Measurements from ENCODE around the gene CDS1. TPM values are rescaled to one million over a fixed set of nuclear protein-coding genes. Genes with fewer than 3 reads are reported as not detected.
"Not testable (repeated sequence)": the region's sequence is repeated elsewhere in the genome, so short reads cannot be mapped to it uniquely, and the experiment has no call there.

Gene CDS1
- total RNA-seq, 1 experiment from 2014 or later: 16.1 TPM

- ChIA-PET CTCF (no interaction called here), POLR2A (no interaction called here)
- no peak overlapping the region for H3K27ac ChIP-seq (ENCODE audit: low read length)
- no peaks in the 10 kb centered on the region for H3K27me3 ChIP-seq (ENCODE audit: control insufficient read depth, insufficient read depth, low read length)
- no TSS peak for BruUV-seq (replicated peaks)
- no peak overlapping the region for H3K4me3 ChIP-seq (ENCODE audit: low read depth in 2 of 2, low read length in 2 of 2)
- DNase-seq (ENCODE audit: low read depth, low spot score) (no peak), ATAC-seq (no peak)
- no peaks in the 10 kb centered on the region for H3K36me3 ChIP-seq (ENCODE audit: control insufficient read depth, insufficient read depth, low read length)
- H3K9me3 ChIP-seq (ENCODE audit: control insufficient read depth, insufficient read depth, low read depth, low read length): no peaks in the 10 kb centered on the region
- TF ChIP-seq, protein P1, sequence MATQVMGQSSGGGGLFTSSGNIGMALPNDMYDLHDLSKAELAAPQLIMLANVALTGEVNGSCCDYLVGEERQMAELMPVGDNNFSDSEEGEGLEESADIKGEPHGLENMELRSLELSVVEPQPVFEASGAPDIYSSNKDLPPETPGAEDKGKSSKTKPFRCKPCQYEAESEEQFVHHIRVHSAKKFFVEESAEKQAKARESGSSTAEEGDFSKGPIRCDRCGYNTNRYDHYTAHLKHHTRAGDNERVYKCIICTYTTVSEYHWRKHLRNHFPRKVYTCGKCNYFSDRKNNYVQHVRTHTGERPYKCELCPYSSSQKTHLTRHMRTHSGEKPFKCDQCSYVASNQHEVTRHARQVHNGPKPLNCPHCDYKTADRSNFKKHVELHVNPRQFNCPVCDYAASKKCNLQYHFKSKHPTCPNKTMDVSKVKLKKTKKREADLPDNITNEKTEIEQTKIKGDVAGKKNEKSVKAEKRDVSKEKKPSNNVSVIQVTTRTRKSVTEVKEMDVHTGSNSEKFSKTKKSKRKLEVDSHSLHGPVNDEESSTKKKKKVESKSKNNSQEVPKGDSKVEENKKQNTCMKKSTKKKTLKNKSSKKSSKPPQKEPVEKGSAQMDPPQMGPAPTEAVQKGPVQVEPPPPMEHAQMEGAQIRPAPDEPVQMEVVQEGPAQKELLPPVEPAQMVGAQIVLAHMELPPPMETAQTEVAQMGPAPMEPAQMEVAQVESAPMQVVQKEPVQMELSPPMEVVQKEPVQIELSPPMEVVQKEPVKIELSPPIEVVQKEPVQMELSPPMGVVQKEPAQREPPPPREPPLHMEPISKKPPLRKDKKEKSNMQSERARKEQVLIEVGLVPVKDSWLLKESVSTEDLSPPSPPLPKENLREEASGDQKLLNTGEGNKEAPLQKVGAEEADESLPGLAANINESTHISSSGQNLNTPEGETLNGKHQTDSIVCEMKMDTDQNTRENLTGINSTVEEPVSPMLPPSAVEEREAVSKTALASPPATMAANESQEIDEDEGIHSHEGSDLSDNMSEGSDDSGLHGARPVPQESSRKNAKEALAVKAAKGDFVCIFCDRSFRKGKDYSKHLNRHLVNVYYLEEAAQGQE (IDR thresholded peaks at IDR 0.05; ENCODE audit: insufficient read depth in 1 of 2, low read depth in 2 of 2, low read length in 1 of 2): no peak
- in situ Hi-C loops (cut with HindIII; ENCODE audit: low pct_unique_long_range_greater_than_20kb, low sequenced_read_pairs): no loop called here
- intact Hi-C loops (cut with micrococcal nuclease; ENCODE audit: unreplicated experiment): no loop called here
- H3K4me1 ChIP-seq (ENCODE audit: control insufficient read depth, insufficient read depth, low read length): no peaks in the 10 kb centered on the region
Observed at GRCh38 chr4:84660606-84661005, 77.7 kb downstream of the CDS1 start.

DNA sequence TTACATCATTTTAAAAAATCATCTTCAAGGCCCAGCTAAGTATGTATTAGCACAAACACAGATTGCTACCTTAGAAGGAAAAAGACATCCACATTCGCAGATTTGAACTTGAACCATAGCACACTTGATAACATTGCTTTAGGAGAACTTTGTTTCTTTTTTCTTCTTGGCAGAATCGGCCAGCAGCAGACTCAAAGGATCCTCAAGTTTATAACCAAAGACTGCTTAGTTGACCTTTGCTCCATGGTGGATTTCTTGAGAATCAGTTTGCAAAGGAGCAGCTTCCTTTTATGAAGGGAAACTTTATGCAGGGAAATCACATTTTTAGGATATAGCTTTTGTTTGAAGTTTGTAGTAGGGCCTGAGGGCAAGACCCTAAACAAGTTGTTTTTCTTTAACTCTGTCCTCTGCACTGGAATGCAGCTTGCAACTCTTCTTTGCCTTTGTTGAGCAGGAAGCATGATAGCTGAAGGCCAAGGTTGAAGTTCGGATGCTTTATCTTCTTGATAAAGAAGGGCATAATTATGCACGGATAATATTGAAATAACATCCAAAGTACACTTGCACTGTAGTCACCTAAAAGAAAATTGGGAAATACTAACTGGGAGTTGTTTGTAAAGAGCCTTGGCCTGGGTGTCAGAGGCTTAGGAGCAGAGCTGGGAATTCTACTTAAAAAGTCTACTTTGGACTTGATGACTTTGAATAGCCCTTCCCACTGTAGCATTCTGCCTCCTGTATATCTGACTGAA lies 78.4 kb downstream of the CDS1 start:
- no peak for DNase-seq (ENCODE audit: low read depth, low spot score)
- H3K36me3 ChIP-seq (ENCODE audit: control insufficient read depth, insufficient read depth, low read length): no peaks in the 10 kb centered on the region
- in situ Hi-C loops (cut with HindIII; ENCODE audit: low pct_unique_long_range_greater_than_20kb, low sequenced_read_pairs): no loop called here
- ChIA-PET CTCF (no interaction called here), POLR2A (no interaction called here)
- H3K9me3 ChIP-seq (ENCODE audit: control insufficient read depth, insufficient read depth, low read depth, low read length): no peaks in the 10 kb centered on the region
- no peak overlapping the region for H3K27ac ChIP-seq (ENCODE audit: low read length)
- no peak for ATAC-seq
- BruUV-seq (replicated peaks): no TSS peak
- H3K4me1 ChIP-seq (ENCODE audit: control insufficient read depth, insufficient read depth, low read length): no peaks in the 10 kb centered on the region
- intact Hi-C loops (cut with micrococcal nuclease; ENCODE audit: unreplicated experiment): no loop called here
- TF ChIP-seq TCF7L2 (IDR thresholded peaks at IDR 0.05; ENCODE audit: low read depth, low read length) (no peak), POLR2AphosphoS5 (IDR thresholded peaks at IDR 0.05; ENCODE audit: low read depth, low read length) (no peak), CTCF (IDR thresholded peaks at IDR 0.05) (no peak), SIN3A (IDR thresholded peaks at IDR 0.05; ENCODE audit: borderline replicate concordance, insufficient read depth, low read depth, low read length) (no peak)
- TF ChIP-seq, protein P1 (IDR thresholded peaks at IDR 0.05; ENCODE audit: insufficient read depth in 1 of 2, low read depth in 2 of 2, low read length in 1 of 2): no peak
- H3K4me3 ChIP-seq (ENCODE audit: low read depth in 2 of 2, low read length in 2 of 2): no peak overlapping the region
- no peaks in the 10 kb centered on the region for H3K27me3 ChIP-seq (ENCODE audit: control insufficient read depth, insufficient read depth, low read length)

DNA sequence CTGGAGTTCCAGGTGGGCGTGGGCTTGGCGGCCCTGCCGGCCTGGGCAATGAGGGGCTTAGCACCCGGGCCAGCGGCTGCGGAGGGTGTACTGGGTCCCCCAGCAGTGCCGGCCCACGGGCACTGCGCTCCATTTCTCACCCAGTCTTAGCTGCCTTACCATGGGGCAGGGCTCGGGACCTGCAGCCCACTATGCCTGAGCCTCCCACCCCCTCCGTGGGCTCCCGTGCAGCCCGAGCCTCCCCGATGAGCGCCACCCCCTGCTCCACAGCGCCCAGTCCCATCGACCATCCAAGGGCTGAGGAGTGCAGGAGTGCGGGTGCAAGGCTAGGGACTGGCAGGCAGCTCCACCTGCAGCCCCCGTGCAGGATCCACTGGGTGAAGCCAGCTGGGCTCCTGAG lies 81.8 kb downstream of the CDS1 start:
- H3K27ac ChIP-seq (ENCODE audit: low read length); in situ Hi-C loops (cut with HindIII; ENCODE audit: low pct_unique_long_range_greater_than_20kb, low sequenced_read_pairs); H3K36me3 ChIP-seq (ENCODE audit: control insufficient read depth, insufficient read depth, low read length); POLR2A ChIA-PET; H3K4me3 ChIP-seq (ENCODE audit: low read depth in 2 of 2, low read length in 2 of 2); H3K4me1 ChIP-seq (ENCODE audit: control insufficient read depth, insufficient read depth, low read length); H3K9me3 ChIP-seq (ENCODE audit: control insufficient read depth, insufficient read depth, low read depth, low read length); intact Hi-C loops (cut with micrococcal nuclease; ENCODE audit: unreplicated experiment); ATAC-seq; CTCF ChIA-PET; DNase-seq (ENCODE audit: low read depth, low spot score); BruUV-seq (replicated peaks); H3K27me3 ChIP-seq (ENCODE audit: control insufficient read depth, insufficient read depth, low read length): not testable (repeated sequence)
